HepG2 (cell line): ENCODE measurements around the gene NECAP2. TPM values are rescaled to one million over a fixed set of nuclear protein-coding genes. Genes with fewer than 3 reads are reported as not detected.
A peak's percentile ranks its signal among the peaks of the same experiment; 100 is the strongest.

Experiments used
- CREB3 ChIP-seq: sonication (generic); formaldehyde crosslinking; IDR thresholded peaks from 2 replicates; pipeline ENCODE4 v1.5.0; 2020; ENCODE audit warnings: missing genetic modification reagents
- CTCF ChIP-seq: sonication (generic); formaldehyde crosslinking; IDR thresholded peaks from 2 replicates; pipeline ENCODE4 v1.5.0; 2020; ENCODE audit warnings: mild to moderate bottlenecking, missing genetic modification reagents, moderate library complexity
- FOXA3 ChIP-seq: IDR thresholded peaks from 2 replicates; pipeline ENCODE4 v1.6.1; 2016; ENCODE audit warnings: missing genetic modification reagents, missing compliant biosample characterization
- FOXP4 ChIP-seq: sonication (generic); formaldehyde crosslinking; IDR thresholded peaks from 2 replicates; pipeline ENCODE4 v1.4.0; 2020; ENCODE audit warnings: missing genetic modification reagents
- NONO ChIP-seq, 2 experiments: fragments of 450-650 bp in 1 of 2; sonication (generic) in 1 of 2; formaldehyde crosslinking in 1 of 2; IDR thresholded peaks in 1 of 2; conservative IDR thresholded peaks in 1 of 2; 2 replicates each; pipeline versions ENCODE4 v1.6.1 to v1.8.0; 2017 to 2022; ENCODE audit warnings: mild to moderate bottlenecking in 1 of 2, missing genetic modification reagents in 1 of 2, moderate library complexity in 1 of 2
- PAXIP1 ChIP-seq: sonication (generic); formaldehyde crosslinking; conservative IDR thresholded peaks from 2 replicates; pipeline ENCODE4 v1.4.0; 2020; ENCODE audit warnings: mild to moderate bottlenecking, missing genetic modification reagents, moderate library complexity
- RARA ChIP-seq: IDR thresholded peaks from 2 replicates; pipeline ENCODE4 v1.6.1; 2016; ENCODE audit warnings: missing genetic modification reagents, missing compliant biosample characterization
- STAG1 ChIP-seq: sonication (generic); formaldehyde crosslinking; IDR thresholded peaks from 2 replicates; pipeline ENCODE4 v1.4.0; 2020; ENCODE audit warnings: missing genetic modification reagents
- ZFP91 ChIP-seq: sonication (generic); formaldehyde crosslinking; IDR thresholded peaks from 2 replicates; pipeline ENCODE4 v1.9.0; 2022; ENCODE audit warnings: missing genetic modification reagents, mild to moderate bottlenecking, borderline replicate concordance
- ZFX ChIP-seq: sonication (generic); formaldehyde crosslinking; IDR thresholded peaks from 2 replicates; pipeline ENCODE4 v1.4.0; 2020; ENCODE audit warnings: mild to moderate bottlenecking, low read depth, missing genetic modification reagents, moderate library complexity
- ZNF296 ChIP-seq: sonication (generic); formaldehyde crosslinking; conservative IDR thresholded peaks from 2 replicates; pipeline ENCODE4 v1.5.0; 2020; ENCODE audit warnings: mild to moderate bottlenecking, missing genetic modification reagents
- ZNF770 ChIP-seq: sonication (generic); formaldehyde crosslinking; IDR thresholded peaks from 2 replicates; pipeline ENCODE4 v1.5.0; 2020; ENCODE audit warnings: mild to moderate bottlenecking, missing genetic modification reagents
- ZNF777 ChIP-seq: sonication (generic); formaldehyde crosslinking; IDR thresholded peaks from 2 replicates; pipeline ENCODE4 v1.4.0; 2020; ENCODE audit warnings: missing genetic modification reagents
- ZSCAN31 ChIP-seq: sonication (generic); formaldehyde crosslinking; IDR thresholded peaks from 2 replicates; pipeline ENCODE4 v1.5.0; 2020; ENCODE audit warnings: low read depth, mild to moderate bottlenecking, missing genetic modification reagents
- polyA plus RNA-seq, 8 experiments: library from polyadenylated mRNA; depleted of rRNA in 3 of 8; stranded (reverse) in 7 of 8; unstranded in 1 of 8; fragments of >200 nt; fragmentation: Illumina TruSeq in 4 of 8; extraction: Trizol in 4 of 8; gene quantifications; 2 replicates each; pipeline versions ENCODE4 v1.2.1 to v1.2.3, GENCODE V29; 2011 to 2016; ENCODE audit warnings: low read depth in 4 of 8, missing spikeins in 1 of 8, mixed read lengths in 1 of 8; ENCODE audit not compliant: insufficient read depth in 1 of 8
- total RNA-seq, 5 experiments: library from RNA; depleted of rRNA; stranded (reverse); fragments of >200 nt; fragmentation: Illumina TruSeq; extraction: Trizol; gene quantifications; 2 replicates each; pipeline ENCODE4 v1.2.3, GENCODE V29; 2016; ENCODE audit warnings: low read depth in 1 of 5

NECAP2 gene
- total and polyA plus RNA-seq, 2 of the 13 experiments (the other 11 are each of a cell fraction or from before 2014, with no cell fraction given) = 38.5 to 52.3 TPM

- peak; percentile 18; the same call in 1 of the 2 replicates for TF ChIP-seq FOXP4 (CRISPR knock-in tag)
- TF ChIP-seq ZSCAN31 (CRISPR knock-in tag) = no peak
- no peak for TF ChIP-seq FOXA3 (CRISPR knock-in tag)
- peak; percentile 21; the same call in 1 of the 2 replicates for TF ChIP-seq ZFX
- peak; percentile 73 for TF ChIP-seq ZNF770
- TF ChIP-seq CTCF (CRISPR knock-in tag) = peak; percentile 40; the same call in 1 of the 2 replicates
- no peak for TF ChIP-seq ZNF296 (CRISPR knock-in tag)
- TF ChIP-seq PAXIP1 = peak; percentile 35; the same call in 1 of the 2 replicates
- peak; percentile 43; the same call in 1 of the 2 replicates for TF ChIP-seq ZFP91 (CRISPR knock-in tag)
- no peak for TF ChIP-seq ZNF777 (CRISPR knock-in tag)
- 0 out of 2 replicates have a peak, but pooled peaks have one; percentile 10 for TF ChIP-seq STAG1
- no peak for TF ChIP-seq NONO (IDR thresholded peaks at IDR 0.05)
- TF ChIP-seq NONO (CRISPR knock-in tag; conservative IDR thresholded peaks at IDR 0.05) = peak; percentile 47; the same call in 1 of the 2 replicates
- no peak for TF ChIP-seq CREB3 (CRISPR knock-in tag)
- TF ChIP-seq RARA (CRISPR knock-in tag) = peak; percentile 75
Measured at GRCh38 chr1:16425125-16426025, 15.1 kb upstream of the NECAP2 start (continued).
